Liver (tissue), 9 donors: ENCODE measurements around the gene ZDHHC8. TPM values are rescaled to one million over a fixed set of nuclear protein-coding genes. Genes with fewer than 3 reads are reported as not detected.

Experiments used
- DNase-seq: peaks from one replicate; pipeline ENCODE4 v3.0.0-alpha.2; 2017; ENCODE audit warnings: low spot score
- H3K27ac ChIP-seq, 2 donors: one replicate each; pipeline ENCODE4 v1.7.0; 2013; ENCODE audit warnings: inconsistent platforms in 2 of 2, low read length in 2 of 2, control low read depth in 1 of 2, low read depth in 1 of 2, mild to moderate bottlenecking in 1 of 2
- H3K27me3 ChIP-seq, 4 donors: one replicate each; pipeline versions ENCODE4 v1.6.1 to v1.7.0; 2013; ENCODE audit warnings: low read length in 3 of 4, inconsistent platforms in 1 of 4, mild to moderate bottlenecking in 1 of 4, moderate library complexity in 1 of 4; ENCODE audit not compliant: control insufficient read depth in 4 of 4, insufficient read depth in 4 of 4
- H3K36me3 ChIP-seq, 4 donors: one replicate each; pipeline versions ENCODE4 v1.6.1 to v1.7.0; 2013; ENCODE audit warnings: low read length in 3 of 4, mild to moderate bottlenecking in 3 of 4, low read depth in 1 of 4, moderate library complexity in 1 of 4; ENCODE audit not compliant: control insufficient read depth in 4 of 4, insufficient read depth in 3 of 4
- H3K4me1 ChIP-seq, 4 donors: one replicate each; pipeline versions ENCODE4 v1.6.1 to v1.7.0; 2013; ENCODE audit warnings: low read length in 3 of 4, mild to moderate bottlenecking in 3 of 4, moderate library complexity in 1 of 4; ENCODE audit not compliant: control insufficient read depth in 4 of 4, insufficient read depth in 4 of 4
- H3K4me3 ChIP-seq, 3 donors: one replicate each; pipeline versions ENCODE4 v1.6.1 to v1.7.0; 2013; ENCODE audit warnings: low read length in 3 of 3, control low read depth in 1 of 3, low read depth in 1 of 3, mild to moderate bottlenecking in 1 of 3
- H3K9ac ChIP-seq, 2 donors: one replicate each; pipeline ENCODE4 v1.7.0; 2013; ENCODE audit warnings: low read length in 2 of 2, mild to moderate bottlenecking in 2 of 2, moderate library complexity in 2 of 2, control low read depth in 1 of 2, low read depth in 1 of 2
- H3K9me3 ChIP-seq, 4 donors: one replicate each; pipeline versions ENCODE4 v1.6.1 to v1.7.0; 2013; ENCODE audit warnings: low read length in 3 of 4; ENCODE audit not compliant: control insufficient read depth in 4 of 4
- ATF3 ChIP-seq: IDR thresholded peaks from 2 replicates; pipeline ENCODE4 v1.6.1; 2016; ENCODE audit warnings: antibody characterized with exemption
- CTCF ChIP-seq: fragments of 150-350 bp; IDR thresholded peaks from 2 replicates; pipeline ENCODE4 v1.5.1; 2017; ENCODE audit warnings: improper control_type of control experiment, low read depth, low read length; ENCODE audit not compliant: missing input control
- EGR1 ChIP-seq, 2 donors: IDR thresholded peaks; 2 replicates each; pipeline ENCODE4 v1.6.1; 2016 to 2018; ENCODE audit warnings: antibody characterized with exemption in 2 of 2, low read depth in 2 of 2
- FOXA1 ChIP-seq: IDR thresholded peaks from 2 replicates; pipeline ENCODE4 v1.6.1; 2016; ENCODE audit warnings: antibody characterized with exemption
- FOXA2 ChIP-seq: IDR thresholded peaks from 2 replicates; pipeline ENCODE4 v1.6.1; 2016; ENCODE audit warnings: antibody characterized with exemption
- GABPA ChIP-seq, 2 donors: IDR thresholded peaks in 1 of 2; conservative IDR thresholded peaks in 1 of 2; 2 replicates each; pipeline ENCODE4 v1.6.1; 2016; ENCODE audit warnings: antibody characterized with exemption in 2 of 2, mild to moderate bottlenecking in 1 of 2, moderate library complexity in 1 of 2
- HNF4A ChIP-seq, 2 donors: conservative IDR thresholded peaks; 2 replicates each; pipeline ENCODE4 v1.6.1; 2016; ENCODE audit warnings: antibody characterized with exemption in 2 of 2, mild to moderate bottlenecking in 2 of 2
- HNF4G ChIP-seq: IDR thresholded peaks from 2 replicates; pipeline ENCODE4 v1.6.1; 2016; ENCODE audit warnings: antibody characterized with exemption
- JUND ChIP-seq, 2 donors: IDR thresholded peaks; 2 replicates each; pipeline ENCODE4 v1.6.1; 2016; ENCODE audit warnings: antibody characterized with exemption in 2 of 2
- MAX ChIP-seq: IDR thresholded peaks from 2 replicates; pipeline ENCODE4 v1.6.1; 2016; ENCODE audit warnings: antibody characterized with exemption
- NR2F2 ChIP-seq: IDR thresholded peaks from 2 replicates; pipeline ENCODE4 v1.6.1; 2016; ENCODE audit warnings: antibody characterized with exemption
- RAD21 ChIP-seq, 2 donors: IDR thresholded peaks; 2 replicates each; pipeline ENCODE4 v1.6.1; 2016; ENCODE audit warnings: antibody characterized with exemption in 2 of 2, mild to moderate bottlenecking in 2 of 2
- REST ChIP-seq: IDR thresholded peaks from 2 replicates; pipeline ENCODE4 v1.6.1; 2016; ENCODE audit warnings: antibody characterized with exemption, mild to moderate bottlenecking
- RXRA ChIP-seq, 2 donors: IDR thresholded peaks; 2 replicates each; pipeline ENCODE4 v1.6.1; 2017 to 2018; ENCODE audit warnings: antibody characterized with exemption in 2 of 2, mild to moderate bottlenecking in 1 of 2
- SP1 ChIP-seq: IDR thresholded peaks from 2 replicates; pipeline ENCODE4 v1.6.1; 2018; ENCODE audit warnings: antibody characterized with exemption, mild to moderate bottlenecking
- TAF1 ChIP-seq: conservative IDR thresholded peaks from 2 replicates; pipeline ENCODE4 v1.6.1; 2016; ENCODE audit warnings: antibody characterized with exemption, mild to moderate bottlenecking
- YY1 ChIP-seq: IDR thresholded peaks from 2 replicates; pipeline ENCODE4 v1.6.1; 2016; ENCODE audit warnings: antibody characterized with exemption, mild to moderate bottlenecking
- ZBTB33 ChIP-seq: IDR thresholded peaks from 2 replicates; pipeline ENCODE4 v1.6.1; 2016; ENCODE audit warnings: antibody characterized with exemption
- WGBS: extraction: QIAGEN DNeasy Blood & Tissue Kit; methylation state at CpG from one replicate; pipeline ENCODE4 v1.1.7; 2013; 5-methylcytosine and 5-hydroxymethylcytosine counted together
- polyA plus RNA-seq, 2 donors: library from polyadenylated mRNA; stranded (reverse) in 1 of 2; unstranded in 1 of 2; fragments of 200-250 nt in 1 of 2; fragments of >200 nt in 1 of 2; fragmentation: Nextera tagmentation in 1 of 2; extraction: Ambion mirVana in 1 of 2; gene quantifications; one replicate each; pipeline versions ENCODE4 v1.2.1 to v1.2.3, GENCODE V29; 2013 to 2015
- total RNA-seq, 2 donors: library from RNA; depleted of rRNA; stranded (reverse); fragments of >200 nt; gene quantifications; one replicate each; pipeline ENCODE4 v1.2.3, GENCODE V29; 2014
- donor health status: healthy.
- donor health status: healthy.
- donor health status: healthy.
- donor health status: healthy.
- donor health status: healthy.

Gene ZDHHC8
- total and polyA plus RNA-seq, 4 donors = 2.9 to 11.8 (median 6.8) TPM

- WGBS = 91% methylated on average over 13 of the region's 13 CpGs
- no peak for DNase-seq
- no peak overlapping the region for H3K9ac ChIP-seq
These were observed 23.4 kb upstream of the ZDHHC8 start for GRCh38 chr22:20107951-20108756.

More at GRCh38 chr22:20107951-20108756, 23.4 kb upstream of the ZDHHC8 start:
- Histone ChIP-seq H3K4me3 (no peak overlapping the region), H3K4me1 (peaks cover 0 to 24% (median 11%) of the 10 kb centered on the region in 4 donors), H3K36me3 (peaks cover 23 to 76% (median 49%) of the 10 kb centered on the region in 4 donors), H3K27me3 (no peaks in the 10 kb centered on the region), H3K9me3 (no peaks in the 10 kb centered on the region), H3K27ac (no peak overlapping the region)
- TF ChIP-seq RXRA (IDR thresholded peaks at IDR 0.05) (no peak), FOXA2 (no peak), CTCF (no peak), REST (no peak), ATF3 (no peak), NR2F2 (no peak), YY1 (no peak), RAD21 (IDR thresholded peaks at IDR 0.05) (no peak), HNF4G (no peak), SP1 (no peak), ZBTB33 (no peak), FOXA1 (no peak), JUND (IDR thresholded peaks at IDR 0.05) (no peak), GABPA (IDR thresholded peaks at IDR 0.05 in 1 of 2, conservative IDR thresholded peaks at IDR 0.05 in 1 of 2) (no peak), TAF1 (no peak), HNF4A (conservative IDR thresholded peaks at IDR 0.05) (no peak), MAX (no peak), EGR1 (IDR thresholded peaks at IDR 0.05; ENCODE audit: low read depth in 2 of 2) (no peak)
